ENCODE data around the gene MAN1C1.

DNA sequence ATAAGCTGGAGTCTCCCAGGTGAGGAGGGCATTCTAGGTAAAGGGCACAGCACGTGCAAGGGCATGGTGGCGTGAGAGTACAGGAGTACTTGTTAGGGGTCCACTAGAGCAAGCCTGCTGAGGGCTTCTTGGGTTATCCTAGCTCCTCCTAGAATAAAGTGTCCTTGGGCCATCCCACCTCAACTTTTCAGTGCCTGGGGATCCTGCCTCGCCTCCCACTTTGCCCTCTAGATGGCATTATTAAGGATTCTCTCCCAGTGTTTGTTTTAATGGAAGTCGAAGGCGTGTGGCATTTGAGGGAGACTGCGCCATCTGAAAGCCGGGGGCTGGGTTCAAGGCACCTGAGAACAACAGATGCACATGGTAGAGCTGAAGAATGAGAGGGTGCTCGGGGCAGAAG is 108.9 kb downstream of the MAN1C1 start:
- TF ChIP-seq EZH2 (IDR thresholded peaks at IDR 0.05; ENCODE audit: low read length, missing control alignments) = no peak
- no peak for TF ChIP-seq CTCF (conservative IDR thresholded peaks at IDR 0.05 in 1 of 2, IDR thresholded peaks at IDR 0.05 in 1 of 2; ENCODE audit: low read depth in 1 of 2, low read length in 2 of 2)

Data from fibroblast of lung (primary cell).